ENCODE data around the gene GAK. TPM values are rescaled to one million over a fixed set of nuclear protein-coding genes. Genes with fewer than 3 reads are reported as not detected.

The GAK gene
- total RNA-seq, 4 donors from 2014 or later: 50.6 to 1,098 (median 104) TPM

DNA sequence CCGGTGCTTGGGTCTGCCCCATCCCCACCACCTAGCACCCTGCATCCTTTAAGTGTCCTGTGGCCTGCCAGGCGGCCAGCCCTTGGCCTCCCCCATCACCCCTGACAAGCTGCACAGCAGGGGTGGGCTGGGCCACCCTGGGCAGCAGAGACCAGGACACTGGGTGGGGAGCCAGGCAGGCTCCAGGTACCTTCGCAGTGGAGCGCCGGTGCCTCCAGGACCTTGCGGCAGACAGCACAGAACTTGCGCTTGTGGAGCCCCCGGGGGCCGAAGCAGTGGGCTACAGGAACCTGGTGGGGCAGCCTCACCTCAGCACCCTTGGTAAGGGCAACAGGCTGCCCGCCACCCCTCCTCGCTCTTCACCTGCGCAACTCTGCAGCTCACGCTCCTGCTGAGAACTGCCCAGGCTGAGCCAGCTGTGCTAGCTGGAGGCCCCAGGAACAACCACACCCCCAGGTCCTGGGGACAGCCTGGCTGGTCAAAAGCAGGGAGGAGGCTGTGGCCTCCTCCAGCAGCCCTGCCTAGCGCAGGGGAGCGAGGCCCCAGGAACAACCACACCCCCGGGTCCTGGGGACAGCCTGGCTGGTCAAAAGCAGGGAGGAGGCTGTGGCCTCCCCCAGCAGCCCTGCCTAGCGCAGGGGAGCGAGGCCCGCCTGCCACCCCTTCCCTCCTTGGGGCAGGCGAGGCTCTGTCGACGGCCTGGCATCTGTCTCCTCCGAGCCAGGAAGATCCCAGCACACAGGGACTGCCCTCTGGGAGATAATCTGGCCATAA, 36.7 kb upstream of the GAK start:
- intact Hi-C loops (cut with DNase I; ENCODE audit: low total_unique reads): no loop called here
- Histone ChIP-seq H3K4me1 (peaks cover 0 to 17% of the 10 kb centered on the region in 2 donors), H3K4me3 (no peak overlapping the region)

DNA sequence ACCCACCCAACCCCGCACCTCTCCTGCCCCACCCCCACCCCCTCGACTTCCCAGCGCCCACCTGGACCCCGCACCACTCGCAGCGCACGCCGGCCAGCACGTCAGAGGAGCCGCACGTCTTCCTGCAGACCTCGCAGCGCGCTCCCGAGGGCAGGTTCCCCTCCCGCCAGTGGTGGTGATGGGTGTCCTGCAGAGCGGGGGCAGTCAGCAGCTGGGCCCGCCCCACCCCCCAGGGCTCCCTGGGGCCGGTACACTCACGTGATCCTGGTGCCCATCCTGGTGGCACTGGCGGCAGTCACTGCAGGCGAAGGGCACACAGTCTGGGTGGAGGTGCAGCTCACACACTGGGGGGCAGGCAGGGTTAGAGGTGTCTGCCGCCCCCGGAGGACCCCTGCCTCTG, 36.1 kb upstream of the GAK start:
- H3K9me3 ChIP-seq: no peaks in the 10 kb centered on the region
- peaks cover 0 to 15% of the 10 kb centered on the region in 2 donors for H3K4me1 ChIP-seq
- no peak for DNase-seq
- no peaks in the 10 kb centered on the region for H3K36me3 ChIP-seq
- intact Hi-C loops (cut with DNase I; ENCODE audit: low total_unique reads): no loop called here
- TF ChIP-seq POLR2A (IDR thresholded peaks at IDR 0.05): no peak
- TF ChIP-seq, protein P1, sequence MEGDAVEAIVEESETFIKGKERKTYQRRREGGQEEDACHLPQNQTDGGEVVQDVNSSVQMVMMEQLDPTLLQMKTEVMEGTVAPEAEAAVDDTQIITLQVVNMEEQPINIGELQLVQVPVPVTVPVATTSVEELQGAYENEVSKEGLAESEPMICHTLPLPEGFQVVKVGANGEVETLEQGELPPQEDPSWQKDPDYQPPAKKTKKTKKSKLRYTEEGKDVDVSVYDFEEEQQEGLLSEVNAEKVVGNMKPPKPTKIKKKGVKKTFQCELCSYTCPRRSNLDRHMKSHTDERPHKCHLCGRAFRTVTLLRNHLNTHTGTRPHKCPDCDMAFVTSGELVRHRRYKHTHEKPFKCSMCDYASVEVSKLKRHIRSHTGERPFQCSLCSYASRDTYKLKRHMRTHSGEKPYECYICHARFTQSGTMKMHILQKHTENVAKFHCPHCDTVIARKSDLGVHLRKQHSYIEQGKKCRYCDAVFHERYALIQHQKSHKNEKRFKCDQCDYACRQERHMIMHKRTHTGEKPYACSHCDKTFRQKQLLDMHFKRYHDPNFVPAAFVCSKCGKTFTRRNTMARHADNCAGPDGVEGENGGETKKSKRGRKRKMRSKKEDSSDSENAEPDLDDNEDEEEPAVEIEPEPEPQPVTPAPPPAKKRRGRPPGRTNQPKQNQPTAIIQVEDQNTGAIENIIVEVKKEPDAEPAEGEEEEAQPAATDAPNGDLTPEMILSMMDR (IDR thresholded peaks at IDR 0.05): no peak
- H3K4me3 ChIP-seq: no peak overlapping the region
- H3K27me3 ChIP-seq: no peaks in the 10 kb centered on the region
- H3K27ac ChIP-seq: no peak overlapping the region

More for the DNA sequence above, 36.7 kb upstream of the GAK start:
- no peak for DNase-seq
- no peaks in the 10 kb centered on the region for H3K9me3 ChIP-seq
- H3K27me3 ChIP-seq: no peaks in the 10 kb centered on the region
- H3K36me3 ChIP-seq: no peaks in the 10 kb centered on the region
- no peak overlapping the region for H3K27ac ChIP-seq
- no peak for TF ChIP-seq POLR2A (IDR thresholded peaks at IDR 0.05)
- TF ChIP-seq, protein P1 (IDR thresholded peaks at IDR 0.05): no peak

DNA sequence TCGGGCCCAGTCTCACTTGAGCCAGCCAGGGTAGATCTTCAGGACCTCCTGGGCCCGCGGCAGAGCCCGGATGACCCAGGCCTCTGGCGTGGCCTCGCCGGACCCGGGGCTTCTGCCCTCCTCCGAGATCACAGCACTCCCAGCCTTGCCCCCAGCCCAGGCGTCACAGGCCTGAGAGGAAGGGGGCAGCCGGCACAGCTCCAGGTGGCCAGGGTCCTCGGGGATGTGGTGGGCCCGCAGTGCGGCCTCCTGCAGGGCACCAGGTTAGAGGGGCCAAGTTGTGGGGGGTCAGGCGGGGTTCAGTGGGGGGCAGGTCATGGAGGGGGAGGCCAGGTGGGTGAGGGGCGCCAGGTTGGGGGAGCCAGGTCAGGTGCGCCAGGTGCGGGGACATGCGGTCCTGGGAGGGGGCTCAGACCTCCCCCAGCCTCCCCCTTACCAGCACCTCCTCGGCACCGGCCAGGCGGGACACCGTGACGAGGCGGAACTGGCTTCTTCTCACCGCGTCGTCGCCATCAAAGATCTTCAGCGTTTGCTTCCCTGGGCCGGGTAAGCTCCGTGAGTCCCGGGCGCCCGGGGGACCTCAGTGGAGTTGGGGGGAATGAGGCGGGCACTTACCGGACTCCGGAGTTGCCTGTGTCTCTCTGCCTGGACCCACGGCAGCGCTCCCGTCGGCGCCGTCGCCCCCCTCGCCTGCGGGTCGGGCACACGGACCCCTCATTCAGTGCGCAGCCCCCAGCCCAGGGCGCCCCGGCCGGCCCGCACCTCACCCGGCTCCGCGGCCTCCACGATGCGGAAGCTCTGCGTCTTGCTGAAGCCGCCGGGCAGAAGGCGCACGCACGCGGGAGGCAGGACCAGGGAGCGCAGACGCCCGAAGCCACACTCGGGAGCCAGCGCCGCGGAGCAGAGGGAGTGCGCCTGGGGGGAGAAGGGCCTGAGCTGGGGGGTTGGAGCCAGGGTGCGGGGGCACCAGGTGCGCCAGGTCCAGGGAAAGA, 35.3 kb upstream of the GAK start:
- no peak for TF ChIP-seq POLR2A (IDR thresholded peaks at IDR 0.05)
- TF ChIP-seq, protein P1 (IDR thresholded peaks at IDR 0.05): no peak
- H3K4me3 ChIP-seq: no peak overlapping the region
- intact Hi-C loops (cut with DNase I; ENCODE audit: low total_unique reads): no loop called here
- DNase-seq: no peak
- H3K4me1 ChIP-seq: peaks cover 0 to 12% of the 10 kb centered on the region in 2 donors
- H3K36me3 ChIP-seq: no peaks in the 10 kb centered on the region
- H3K9me3 ChIP-seq: no peaks in the 10 kb centered on the region
- H3K27ac ChIP-seq: no peak overlapping the region
- no peaks in the 10 kb centered on the region for H3K27me3 ChIP-seq

DNA sequence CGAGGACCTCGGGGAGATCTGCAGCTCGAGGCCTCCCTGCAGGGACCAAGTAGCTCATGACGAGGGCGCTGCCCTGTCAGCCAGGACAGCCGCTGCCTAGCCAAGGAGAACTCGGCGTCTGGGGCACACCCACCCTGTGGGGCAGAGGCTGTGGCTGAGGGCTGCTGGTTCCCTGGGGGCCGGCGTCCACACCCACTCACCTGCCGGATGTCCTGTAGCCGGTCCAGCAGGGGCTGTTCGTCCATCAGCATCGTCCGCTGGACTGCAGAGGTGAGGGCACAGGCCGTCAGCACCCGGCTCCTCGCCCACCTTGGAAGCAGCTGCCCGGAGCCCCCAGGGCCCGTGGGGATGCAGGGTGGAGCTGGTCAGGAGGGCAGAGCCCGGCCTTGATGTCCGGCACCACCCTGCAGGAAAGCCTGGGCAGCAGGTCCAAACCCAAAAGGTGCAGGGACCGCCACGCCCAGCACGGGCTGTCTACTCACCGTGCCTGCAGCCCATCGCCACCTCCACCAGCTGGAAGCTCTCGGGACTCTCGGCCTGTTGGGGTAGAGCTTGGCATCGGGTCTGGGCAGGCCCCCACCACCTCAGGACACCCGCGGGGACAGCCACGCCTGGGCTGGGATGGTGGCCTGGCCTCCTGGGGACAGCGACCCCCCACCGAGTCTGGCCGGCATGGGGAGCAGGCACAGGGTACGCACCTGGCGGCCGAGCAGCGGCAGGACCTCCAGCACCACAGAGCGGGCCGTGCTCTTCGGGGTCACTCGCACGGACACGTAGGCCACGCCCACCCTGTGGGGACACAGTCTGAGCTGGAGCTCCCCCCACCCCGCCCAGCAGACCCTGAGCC, 34.4 kb upstream of the GAK start:
- intact Hi-C loops (cut with DNase I; ENCODE audit: low total_unique reads): no loop called here
- TF ChIP-seq POLR2A (IDR thresholded peaks at IDR 0.05): no peak
- TF ChIP-seq, protein P1 (IDR thresholded peaks at IDR 0.05): no peak
- no peak overlapping the region for H3K4me3 ChIP-seq
- no peak overlapping the region for H3K27ac ChIP-seq
- H3K27me3 ChIP-seq: no peaks in the 10 kb centered on the region
- no peaks in the 10 kb centered on the region for H3K36me3 ChIP-seq
- DNase-seq: no peak
- H3K4me1 ChIP-seq: peaks cover 0 to 3% of the 10 kb centered on the region in 2 donors
- H3K9me3 ChIP-seq: no peaks in the 10 kb centered on the region
